HG02610 (cell line): Measurements from ENCODE around the gene MMP2.

ENCODE experiments used
- ATAC-seq: cut with Tn5 transposase; IDR thresholded peaks from one replicate; pipeline ENCODE4 v1.9.1; 2021; ENCODE audit warnings: mild to moderate bottlenecking, moderate library complexity; ENCODE audit not compliant: unreplicated experiment

The MMP2 gene

GRCh38 chr16:55468352-55468990, 10.5 kb upstream of the MMP2 start:
- no peak for ATAC-seq

- ATAC-seq, result no peak
These were observed 9.0 kb upstream of the MMP2 start for GRCh38 chr16:55469821-55470532.

- no peak for ATAC-seq
These were observed 8.2 kb upstream of the MMP2 start for GRCh38 chr16:55470533-55471371.

GRCh38 chr16:55471448-55472097, 7.4 kb upstream of the MMP2 start:
- peak; percentile 82 for ATAC-seq

- no peak for ATAC-seq
These were observed 5.4 kb upstream of the MMP2 start for GRCh38 chr16:55473587-55473986.

GRCh38 chr16:55474821-55475220, 4.2 kb upstream of the MMP2 start:
- ATAC-seq, result no peak

- ATAC-seq, result no peak
These were observed 3.1 kb upstream of the MMP2 start for GRCh38 chr16:55475919-55476318.

DNA sequence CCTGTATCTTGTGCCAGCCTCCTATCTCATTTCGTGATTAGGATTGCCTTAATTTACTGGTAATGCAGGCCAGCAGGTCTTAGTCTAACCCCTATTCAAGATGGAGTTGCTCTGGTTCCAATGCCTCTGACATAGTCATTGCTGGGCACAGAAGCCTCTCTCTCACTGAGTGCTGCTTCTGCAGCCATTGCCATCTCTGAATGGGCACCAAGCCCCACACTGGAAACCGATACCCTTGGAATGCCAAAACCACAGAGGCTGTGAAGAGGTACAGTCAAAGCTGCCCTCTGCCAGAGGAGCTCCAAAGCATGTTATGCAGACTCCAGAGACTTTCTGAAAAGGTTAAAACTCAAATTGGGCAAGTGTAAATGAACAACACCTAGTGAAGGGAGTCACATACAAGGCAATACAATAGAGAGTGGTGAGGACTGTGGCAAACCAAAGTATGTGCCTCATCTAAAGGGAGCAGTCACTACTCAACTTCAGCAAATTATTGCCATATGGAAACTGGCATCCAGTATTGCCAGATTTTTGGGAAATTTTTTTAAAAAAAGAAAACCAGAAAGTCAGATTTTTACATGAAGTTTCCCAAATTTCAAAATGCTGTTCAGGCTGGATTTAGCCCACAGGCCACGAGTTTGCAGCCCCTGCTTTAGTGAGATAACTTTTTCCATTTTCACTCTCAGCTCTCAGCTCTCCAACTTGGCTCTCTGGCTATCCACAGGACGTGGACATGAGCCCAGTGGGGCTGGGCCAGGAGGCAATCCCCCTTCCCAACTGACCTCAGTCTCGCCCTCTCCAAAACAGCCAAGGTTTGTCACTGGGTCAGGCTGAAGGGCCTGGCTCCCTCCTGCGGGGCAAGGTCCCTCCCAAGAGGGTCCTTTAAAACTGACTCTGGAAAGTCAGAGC, 2.1 kb upstream of the MMP2 start:
- ATAC-seq, result no peak

DNA sequence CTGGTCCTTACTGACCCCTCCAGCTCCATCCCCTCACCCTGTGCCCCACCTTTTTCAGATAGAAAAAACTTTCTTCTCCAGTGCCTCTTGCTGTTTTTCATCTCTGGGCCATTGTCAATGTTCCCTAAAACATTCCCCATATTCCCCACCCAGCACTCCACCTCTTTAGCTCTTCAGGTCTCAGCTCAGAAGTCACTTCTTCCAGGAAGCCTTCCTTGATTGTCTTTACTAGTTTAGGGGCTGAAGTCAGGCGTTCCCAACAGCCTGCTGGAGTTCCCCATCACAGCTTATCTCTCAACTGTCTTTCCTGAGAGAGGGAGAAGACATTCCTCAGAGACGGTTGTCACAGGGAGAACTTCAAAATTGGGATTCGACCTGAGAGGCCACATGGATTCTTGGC, 1.3 kb upstream of the MMP2 start:
- no peak for ATAC-seq

GRCh38 chr16:55479430-55480140, 587 bp downstream of the MMP2 start:
- no peak for ATAC-seq

DNA sequence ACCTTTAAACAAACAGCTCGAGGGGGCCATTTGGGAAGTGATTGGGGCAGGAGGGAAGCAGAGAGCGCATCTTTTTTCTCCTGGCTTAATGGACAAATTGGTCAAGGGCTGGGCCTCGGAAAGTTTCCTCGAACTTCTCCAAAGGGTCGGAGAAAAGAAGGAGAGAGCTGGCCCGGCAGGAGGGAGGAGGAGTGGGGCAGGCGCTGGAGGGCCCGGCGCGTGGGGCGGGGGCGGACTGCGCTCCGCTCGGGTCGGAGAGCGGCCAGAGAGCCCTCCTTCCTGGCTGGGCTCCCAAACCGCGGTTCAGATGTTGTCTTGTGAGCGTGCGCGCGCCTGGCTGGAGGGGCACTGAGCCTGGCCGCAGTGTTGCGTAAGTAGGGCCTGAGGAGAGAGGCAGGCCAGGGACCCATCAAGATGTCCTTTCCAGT, 1.2 kb downstream of the MMP2 start:
- no peak for ATAC-seq

DNA sequence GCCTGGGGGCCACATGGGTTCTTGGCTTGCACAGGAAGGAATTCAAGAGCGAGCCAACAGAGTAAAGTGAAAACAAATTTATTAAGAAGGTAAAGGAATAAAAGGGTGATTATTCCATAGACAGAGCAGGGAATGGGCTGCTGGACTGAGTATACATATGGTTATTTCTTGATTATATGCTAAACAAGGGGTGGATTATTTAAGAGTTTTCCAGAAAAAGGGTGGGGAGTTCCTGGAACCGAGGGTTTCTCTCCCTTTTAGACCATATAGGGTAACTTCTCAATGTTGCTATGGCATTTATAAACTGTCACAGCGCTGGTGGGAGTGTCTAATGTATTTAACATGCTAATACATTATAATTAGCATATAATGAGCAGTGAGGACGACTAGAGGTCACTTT, 2.0 kb downstream of the MMP2 start:
- ATAC-seq, result no peak

- no peak for ATAC-seq
These were observed 3.1 kb downstream of the MMP2 start for GRCh38 chr16:55482056-55482455.

DNA sequence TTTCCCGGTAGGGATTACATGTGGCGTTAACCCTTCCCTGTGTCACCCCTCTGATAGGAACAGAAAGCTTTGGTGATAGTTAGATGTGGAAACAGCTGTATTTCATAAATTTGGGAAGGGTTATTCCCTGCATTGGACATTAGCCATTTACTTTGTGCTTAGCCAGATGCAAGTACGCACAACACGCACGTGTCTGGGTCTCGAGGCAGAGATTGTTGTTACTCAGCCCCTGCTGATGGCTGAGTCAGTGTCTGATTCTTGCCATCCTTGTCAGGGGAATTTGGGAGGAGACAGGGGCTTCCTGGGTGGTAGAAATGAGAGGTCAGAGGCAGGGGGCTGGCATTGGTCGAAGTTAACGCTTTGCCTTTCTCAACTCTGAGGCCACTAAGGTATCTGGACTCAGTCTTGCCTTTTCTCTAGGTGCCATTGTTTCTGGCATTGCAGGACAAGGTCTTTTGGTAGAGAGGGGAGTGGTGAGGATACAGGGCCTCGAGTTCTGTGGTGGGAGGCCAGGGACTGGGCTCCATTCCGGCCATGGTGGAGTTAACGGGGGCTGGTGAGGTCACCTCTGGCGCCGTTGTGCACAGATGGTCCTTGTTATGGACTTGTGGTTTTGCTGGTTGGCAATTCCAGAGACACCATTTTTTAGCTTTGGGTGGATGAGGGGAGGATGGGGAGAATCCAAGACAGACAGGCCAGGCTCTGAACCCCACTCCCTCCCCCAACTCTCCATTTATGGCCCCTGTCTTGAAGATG, 8.2 kb downstream of the MMP2 start:
- ATAC-seq, result no peak

GRCh38 chr16:55488306-55488705, 9.3 kb downstream of the MMP2 start:
- no peak for ATAC-seq

DNA sequence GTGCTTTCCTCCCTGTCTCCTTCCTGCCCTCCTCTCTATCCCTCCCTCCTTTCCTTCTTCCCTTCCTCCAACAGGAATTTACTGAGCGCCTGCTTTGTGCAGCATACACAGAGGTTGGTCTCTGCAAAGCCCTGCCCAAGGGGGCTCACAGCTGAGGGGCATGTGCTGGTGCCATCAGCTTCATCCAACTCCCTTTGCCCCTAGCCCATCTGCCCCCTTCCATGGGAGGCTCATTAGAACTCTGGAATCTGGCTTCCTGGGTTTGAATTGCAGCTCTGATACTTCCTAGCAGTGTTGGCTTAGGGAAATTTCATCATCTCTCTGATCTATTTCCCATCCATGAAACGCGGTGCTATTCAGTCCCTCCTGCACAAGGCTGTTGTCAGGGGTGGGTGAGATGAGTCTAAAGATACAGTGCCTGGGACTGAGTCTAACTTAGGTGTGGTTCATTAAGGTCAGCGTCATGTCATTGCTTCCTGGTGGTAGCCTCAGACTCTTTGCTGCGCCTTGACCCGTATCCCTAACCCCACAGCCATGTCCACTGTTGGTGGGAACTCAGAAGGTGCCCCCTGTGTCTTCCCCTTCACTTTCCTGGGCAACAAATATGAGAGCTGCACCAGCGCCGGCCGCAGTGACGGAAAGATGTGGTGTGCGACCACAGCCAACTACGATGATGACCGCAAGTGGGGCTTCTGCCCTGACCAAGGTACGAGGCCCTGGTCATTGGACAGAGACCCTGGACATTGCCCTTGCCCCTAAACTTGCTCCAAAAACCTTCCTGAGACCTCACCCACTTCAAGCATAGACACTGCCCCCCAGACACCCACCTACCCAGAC, 10.3 kb downstream of the MMP2 start:
- ATAC-seq, result no peak

DNA sequence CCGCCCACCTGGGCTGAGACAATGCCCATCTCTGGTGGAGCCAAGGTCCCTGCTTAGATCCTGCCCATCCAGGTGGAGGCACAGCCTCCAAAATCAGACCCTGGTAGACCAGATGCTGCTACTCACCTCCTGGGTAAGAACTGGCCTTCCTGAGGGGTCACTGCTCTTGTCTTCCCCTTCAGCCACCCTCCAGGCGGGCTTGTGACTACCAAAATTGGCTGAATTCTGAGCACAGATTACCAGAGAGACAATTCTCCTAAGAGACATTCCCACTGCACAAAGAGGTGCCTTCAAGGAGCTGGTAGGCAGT, 10.9 kb downstream of the MMP2 start:
- no peak for ATAC-seq

GRCh38 chr16:55490301-55490700, 11.3 kb downstream of the MMP2 start:
- no peak for ATAC-seq
